Ovary (tissue), 9 donors: ENCODE measurements around the gene SNAI3. TPM values are rescaled to one million over a fixed set of nuclear protein-coding genes. Genes with fewer than 3 reads are reported as not detected.

ENCODE experiments used
- DNase-seq, 5 donors: peaks; one replicate each; pipeline ENCODE4 v3.0.0-alpha.2; 2019 to 2020
- H3K27ac ChIP-seq, 2 donors: fragments of 200-600 bp; one replicate each; pipeline versions ENCODE4 v1.5.1 to v1.8.0; 2019 to 2022
- H3K27me3 ChIP-seq: fragments of 200-600 bp; one replicate; pipeline ENCODE4 v1.8.0; 2022
- H3K36me3 ChIP-seq: fragments of 200-600 bp; sonication (generic); one replicate; pipeline ENCODE4 v1.5.1; 2019
- H3K4me1 ChIP-seq: one replicate; pipeline ENCODE4 v1.8.1; 2013; ENCODE audit warnings: mild to moderate bottlenecking, moderate library complexity; ENCODE audit not compliant: insufficient read depth
- H3K4me3 ChIP-seq: fragments of 200-600 bp; sonication (generic); one replicate; pipeline ENCODE4 v1.5.1; 2017
- H3K9me3 ChIP-seq, 2 donors: fragments of 200-600 bp in 1 of 2; sonication (generic) in 1 of 2; one replicate each; pipeline versions ENCODE4 v1.5.1 to v1.8.1; 2013 to 2019; ENCODE audit warnings: mild to moderate bottlenecking in 1 of 2, moderate library complexity in 1 of 2
- CTCF ChIP-seq, 3 donors: fragments of 450-650 bp in 2 of 3; fragments of 200-600 bp in 1 of 3; IDR thresholded peaks; one replicate each; pipeline versions ENCODE4 v1.5.1 to v1.8.0; 2016 to 2022; ENCODE audit warnings: antibody characterized with exemption in 3 of 3, mild to moderate bottlenecking in 1 of 3
- EP300 ChIP-seq: sonication (generic); formaldehyde crosslinking; IDR thresholded peaks from one replicate; pipeline ENCODE4 v1.6.1; 2017; ENCODE audit warnings: antibody characterized with exemption
- POLR2A ChIP-seq: fragments of 450-650 bp; IDR thresholded peaks from one replicate; pipeline ENCODE4 v1.6.1; 2017; ENCODE audit warnings: antibody characterized with exemption, mild to moderate bottlenecking, moderate library complexity
- WGBS, 3 donors: extraction: QIAGEN DNeasy Blood & Tissue Kit in 1 of 3; methylation state at CpG; one replicate each; pipeline versions ENCODE4 v1.1.5 to v1.1.7; 2013 to 2017; 5-methylcytosine and 5-hydroxymethylcytosine counted together
- intact Hi-C, 4 donors: fragments of 100-400 bp; cut with DNase I; formaldehyde crosslinking; loops; one replicate each; pipeline versions ENCODE4 v1.11.0 to v1.15.1; 2022 to 2023
- polyA plus RNA-seq, 2 donors: library from polyadenylated mRNA; stranded (reverse); fragments of 200-250 nt in 1 of 2; fragments of 350-450 nt in 1 of 2; fragmentation: Illumina TruSeq in 1 of 2; extraction: RNeasy Lipid Tissue Mini Kit (QIAGEN cat#74804) in 1 of 2; gene quantifications; one replicate each; pipeline ENCODE4 v1.2.3, GENCODE V29; 2013 to 2014
- total RNA-seq, 7 donors: library from RNA; depleted of rRNA in 2 of 7; stranded (reverse); fragments of >200 nt in 2 of 7; fragmentation: NEBNext Ultra II Directional in 3 of 7; extraction: Animal tissue kit (Norgen Biotek cat#: 25700) in 3 of 7; gene quantifications; one replicate each; pipeline versions ENCODE4 v1.1.0 to v1.2.4, GENCODE V29; 2016 to 2023
- donor health status: DM: no; HTN: no; CAD: no; lungs with moderate emphysema.
- donor health status: DM: no; HTN: no; CAD: no.
- donor health status: Bipolar disorder and iron deficiency.
- donor health status: DM: yes; HTN: yes; CAD: no.
- donor health status: DM: no; HTN: no; CAD: no.
- donor health status: DM: yes; HTN: yes; CAD: no.

Gene SNAI3
- total and polyA plus RNA-seq, 9 donors: 0.12 to 1.0 (median 0.28) TPM; not detected in 4

DNA sequence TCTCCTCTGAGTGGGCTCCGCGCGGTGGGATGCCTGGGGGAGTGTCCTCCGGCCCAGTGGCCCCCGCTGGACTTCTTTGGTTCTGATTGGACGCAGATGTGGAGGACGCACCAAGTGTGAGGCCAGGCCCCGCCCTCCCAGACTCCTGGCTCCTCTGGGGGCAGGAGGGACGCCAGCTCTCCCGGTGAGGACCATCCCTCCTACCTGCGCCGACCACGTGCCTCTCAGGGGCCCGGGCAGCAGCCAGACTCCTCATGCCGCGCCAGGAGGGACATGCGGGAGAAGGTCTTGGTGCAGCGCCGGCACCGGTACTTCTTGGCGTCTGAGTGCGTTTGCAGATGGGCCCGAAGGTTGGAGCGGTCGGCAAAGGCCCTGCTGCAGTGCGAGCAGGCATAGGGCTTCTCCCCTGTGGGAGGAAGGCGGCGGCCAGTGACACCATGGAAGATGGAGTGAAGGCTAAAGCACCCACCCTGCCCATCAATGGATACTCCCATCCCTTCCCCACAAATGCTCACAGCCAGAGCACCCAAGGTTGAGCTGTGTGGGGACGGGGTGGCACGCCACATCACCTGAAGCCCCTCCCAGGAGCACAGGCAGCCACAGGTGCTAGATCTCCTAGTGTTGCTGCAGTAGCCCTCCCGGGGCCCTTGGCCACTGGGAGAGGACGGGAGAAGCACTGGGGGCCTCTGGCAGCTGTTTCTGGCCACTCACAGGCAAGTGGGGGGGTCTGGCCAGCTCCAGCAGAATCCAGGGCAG, 7.9 kb downstream of the SNAI3 start:
- Histone ChIP-seq H3K9me3 (no peaks in the 10 kb centered on the region), H3K4me3 (no peak overlapping the region), H3K4me1 (no peaks in the 10 kb centered on the region), H3K36me3 (no peaks in the 10 kb centered on the region), H3K27me3 (no peaks in the 10 kb centered on the region), H3K27ac (no peak overlapping the region)
- no peak for DNase-seq
- TF ChIP-seq EP300 (no peak), POLR2A (no peak), CTCF (IDR thresholded peaks at IDR 0.05) (no peak)
- WGBS, 3 donors: 30 to 46% (median 36%) methylated on average over 9 to 32 of the region's 32 CpGs
- intact Hi-C loops: no loop called here

- 48 to 50% (median 50%) methylated on average over 13 of the region's 13 CpGs for WGBS, 3 donors
These were observed 8.6 kb downstream of the SNAI3 start for GRCh38 chr16:88677721-88678120.

GRCh38 chr16:88676502-88677242, 9.6 kb downstream of the SNAI3 start:
- no peak overlapping the region for H3K27ac ChIP-seq
- intact Hi-C loops: no loop called here
- no peaks in the 10 kb centered on the region for H3K27me3 ChIP-seq
- no peak overlapping the region for H3K4me3 ChIP-seq
- H3K4me1 ChIP-seq: no peaks in the 10 kb centered on the region
- 57 to 70% (median 64%) methylated on average over 19 to 22 of the region's 22 CpGs for WGBS, 3 donors
- TF ChIP-seq EP300 (no peak), POLR2A (no peak), CTCF (IDR thresholded peaks at IDR 0.05) (no peak)
- no peaks in the 10 kb centered on the region for H3K9me3 ChIP-seq
- no peaks in the 10 kb centered on the region for H3K36me3 ChIP-seq
- DNase-seq: no peak

More at GRCh38 chr16:88677721-88678120, 8.6 kb downstream of the SNAI3 start:
- Histone ChIP-seq H3K27ac (no peak overlapping the region), H3K4me3 (no peak overlapping the region), H3K36me3 (no peaks in the 10 kb centered on the region), H3K27me3 (no peaks in the 10 kb centered on the region), H3K9me3 (no peaks in the 10 kb centered on the region), H3K4me1 (no peaks in the 10 kb centered on the region)
- TF ChIP-seq EP300: no peak
- TF ChIP-seq CTCF (IDR thresholded peaks at IDR 0.05): no peak
- no peak for TF ChIP-seq POLR2A
- intact Hi-C loops: no loop called here
- no peak for DNase-seq

DNA sequence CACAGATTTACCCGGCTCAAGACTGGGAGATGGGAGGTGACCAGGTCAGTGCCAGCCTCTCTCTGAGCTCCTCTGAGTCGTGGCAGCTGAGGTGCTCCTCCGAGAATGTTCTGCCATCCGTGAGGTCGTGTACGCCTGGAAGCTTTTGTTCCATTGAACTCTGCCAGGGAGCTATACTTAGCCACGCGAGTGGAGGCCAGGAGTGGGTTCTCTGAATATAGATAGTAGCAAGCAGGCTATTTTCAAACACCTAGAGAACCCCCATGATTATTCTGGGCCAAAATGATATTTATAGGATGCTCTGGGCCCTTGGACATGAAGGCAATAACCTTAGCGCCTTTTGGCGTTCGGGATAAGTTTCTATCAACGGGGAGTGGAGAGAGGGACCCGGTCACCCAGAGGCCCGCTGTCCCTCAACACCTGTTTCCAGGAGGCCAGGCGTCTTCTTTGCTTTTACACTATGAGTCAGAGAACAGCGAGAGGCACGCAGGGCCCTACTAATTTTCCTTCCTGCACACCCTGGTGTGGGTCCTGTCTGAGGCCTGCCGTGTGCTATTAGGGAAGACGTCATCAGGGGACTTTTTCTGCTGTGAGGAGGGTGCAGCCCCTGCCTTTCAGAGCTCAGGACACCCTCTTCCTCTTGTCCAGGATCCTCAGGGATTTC, 12.5 kb downstream of the SNAI3 start:
- no peak for DNase-seq
- no peaks in the 10 kb centered on the region for H3K36me3 ChIP-seq
- WGBS, 3 donors: 87 to 91% (median 90%) methylated on average over 19 of the region's 19 CpGs
- intact Hi-C loops: no loop called here
- no peak overlapping the region for H3K27ac ChIP-seq
- H3K4me1 ChIP-seq: no peaks in the 10 kb centered on the region
- no peak overlapping the region for H3K4me3 ChIP-seq
- H3K9me3 ChIP-seq: no peaks in the 10 kb centered on the region
- TF ChIP-seq EP300 (no peak), POLR2A (no peak), CTCF (IDR thresholded peaks at IDR 0.05) (no peak)
- H3K27me3 ChIP-seq: no peaks in the 10 kb centered on the region
